ENCODE results near the gene WASHC2A.
"Not testable (repeated sequence)": the region's sequence is repeated elsewhere in the genome, so short reads cannot be mapped to it uniquely, and the experiment has no call there.

Gene WASHC2A

DNA sequence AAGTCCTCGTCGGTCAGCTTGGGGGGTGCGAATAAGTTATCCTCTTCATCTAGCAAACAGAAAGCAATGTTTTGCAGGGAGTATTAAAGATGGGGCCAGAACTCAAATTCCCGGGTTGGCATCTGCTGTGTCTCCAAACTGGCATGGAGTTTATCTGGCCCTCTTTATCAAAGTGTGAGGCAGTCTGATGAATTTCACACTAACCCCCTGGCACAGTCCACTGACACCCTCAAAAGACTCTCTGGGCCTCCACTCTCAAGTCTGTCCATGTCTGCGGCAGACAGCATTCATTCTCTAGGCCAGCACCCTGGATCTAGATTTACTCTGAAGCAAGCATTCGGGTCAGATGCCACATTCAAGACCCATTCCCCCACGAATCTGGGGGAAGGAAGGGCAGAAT is 6.2 kb upstream of the WASHC2A start:
- not testable (repeated sequence) for DNase-seq

DNA sequence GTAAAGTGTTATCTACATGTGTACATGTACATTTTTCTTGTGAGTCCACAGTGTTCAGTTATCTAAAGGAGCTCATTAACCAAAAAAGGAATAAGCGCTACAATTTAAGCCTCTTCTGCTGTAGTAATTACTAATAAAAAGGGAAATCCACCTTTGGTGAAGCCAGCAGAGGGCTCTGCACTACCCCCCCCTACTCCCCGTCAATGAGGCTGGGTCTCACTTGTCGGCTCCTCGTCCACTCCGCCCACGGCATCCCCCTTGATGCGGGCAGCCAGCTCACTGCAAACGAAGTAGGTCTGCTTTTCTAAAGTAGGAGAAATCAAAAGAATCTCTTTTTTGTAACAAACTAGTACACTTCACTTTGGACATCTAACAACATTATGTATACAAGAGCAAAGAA is 4.7 kb upstream of the WASHC2A start:
- no peak for DNase-seq

DNA sequence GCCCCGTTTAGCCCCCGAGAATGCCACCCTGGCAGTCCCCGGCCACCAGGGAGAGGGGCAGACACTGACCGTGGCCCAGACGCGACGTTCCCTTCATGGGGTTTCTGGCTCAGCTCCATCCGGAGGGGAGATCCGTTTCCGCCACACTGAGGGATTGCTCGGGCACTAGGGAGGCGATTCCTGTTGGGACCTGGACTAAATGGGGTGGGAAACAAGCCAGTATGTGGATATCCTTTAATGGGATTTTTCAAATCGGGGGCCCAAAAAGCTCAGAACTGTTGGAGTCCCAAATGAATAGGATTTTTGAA is 552 bp downstream of the WASHC2A start:
- peak; percentile 58 for DNase-seq

- DNase-seq: not testable (repeated sequence)
These were observed 7.4 kb downstream of the WASHC2A start for GRCh38 chr10:50075139-50075538.

- DNase-seq: not testable (repeated sequence)
These were observed 7.8 kb downstream of the WASHC2A start for GRCh38 chr10:50075544-50075943.

GRCh38 chr10:50091304-50091703 is 23.6 kb downstream of the WASHC2A start:
- DNase-seq: not testable (repeated sequence)

GRCh38 chr10:50092928-50093327 is 25.2 kb downstream of the WASHC2A start:
- DNase-seq: not testable (repeated sequence)

GRCh38 chr10:50094630-50095029 is 26.9 kb downstream of the WASHC2A start:
- DNase-seq: not testable (repeated sequence)

GRCh38 chr10:50095402-50095801 is 27.6 kb downstream of the WASHC2A start:
- DNase-seq: not testable (repeated sequence)

GRCh38 chr10:50096722-50097121 is 29.0 kb downstream of the WASHC2A start:
- not testable (repeated sequence) for DNase-seq

DNA sequence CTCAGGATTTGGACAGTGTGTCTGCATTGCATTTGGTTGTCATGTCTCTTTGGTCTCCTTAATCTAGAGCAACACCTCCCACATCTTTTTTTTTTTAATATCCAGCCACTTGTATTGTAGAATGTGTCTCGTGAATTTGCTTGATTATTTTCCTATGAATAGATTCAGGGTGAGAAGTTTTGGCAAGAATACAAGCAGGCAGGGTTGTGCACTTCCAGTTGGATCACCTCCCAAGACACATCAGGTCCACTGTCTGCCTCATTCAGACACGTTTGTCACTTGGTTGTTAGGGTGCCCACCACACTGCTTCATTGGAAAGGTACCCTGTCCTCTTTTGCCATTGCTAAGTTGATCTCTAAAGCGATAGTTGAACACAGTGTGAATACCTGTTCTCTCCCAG is 30.9 kb downstream of the WASHC2A start:
- not testable (repeated sequence) for DNase-seq

- not testable (repeated sequence) for DNase-seq
These were observed 33.4 kb downstream of the WASHC2A start for GRCh38 chr10:50101139-50101582.

DNA sequence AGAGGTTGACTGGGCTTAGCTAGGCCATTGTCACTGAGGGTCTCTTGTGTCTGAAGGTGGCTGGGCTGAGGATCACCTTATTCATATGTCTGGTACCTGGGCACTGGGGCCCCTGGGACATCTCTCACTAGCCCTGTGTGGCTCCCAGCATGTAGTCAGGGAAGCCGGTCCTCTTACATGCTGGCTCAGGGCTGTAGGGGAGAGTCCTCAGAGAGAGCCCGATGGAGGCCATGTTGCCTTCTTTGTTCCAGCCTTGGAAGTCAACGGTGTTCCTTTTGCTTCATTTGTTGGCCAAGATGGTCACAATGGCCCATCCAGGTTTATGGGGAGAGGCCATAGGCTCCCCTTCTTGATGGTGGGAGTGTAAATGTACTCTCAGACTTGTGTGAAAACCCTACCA is 34.0 kb downstream of the WASHC2A start:
- DNase-seq: not testable (repeated sequence)

DNA sequence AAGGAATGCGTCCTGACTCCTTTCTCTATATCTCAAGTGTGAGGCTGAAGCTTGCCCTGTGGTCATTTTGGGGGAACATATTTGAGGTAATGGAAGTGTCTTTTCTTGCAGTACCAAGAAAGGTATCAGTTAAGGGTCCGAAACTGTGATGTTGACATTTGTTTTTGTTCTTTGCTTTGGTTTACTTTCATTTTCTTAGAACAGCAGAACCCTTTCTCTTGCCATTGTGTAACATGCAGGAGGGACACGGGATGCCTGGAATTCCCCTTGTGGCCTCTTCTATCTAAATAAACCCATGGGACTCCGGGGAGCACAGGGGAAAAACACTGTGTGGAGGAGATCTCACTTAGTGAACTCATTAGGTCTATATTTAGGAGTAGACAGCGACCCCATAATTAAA is 34.5 kb downstream of the WASHC2A start:
- DNase-seq: not testable (repeated sequence)

GRCh38 chr10:50108999-50109698 is 41.4 kb downstream of the WASHC2A start:
- not testable (repeated sequence) for DNase-seq

DNA sequence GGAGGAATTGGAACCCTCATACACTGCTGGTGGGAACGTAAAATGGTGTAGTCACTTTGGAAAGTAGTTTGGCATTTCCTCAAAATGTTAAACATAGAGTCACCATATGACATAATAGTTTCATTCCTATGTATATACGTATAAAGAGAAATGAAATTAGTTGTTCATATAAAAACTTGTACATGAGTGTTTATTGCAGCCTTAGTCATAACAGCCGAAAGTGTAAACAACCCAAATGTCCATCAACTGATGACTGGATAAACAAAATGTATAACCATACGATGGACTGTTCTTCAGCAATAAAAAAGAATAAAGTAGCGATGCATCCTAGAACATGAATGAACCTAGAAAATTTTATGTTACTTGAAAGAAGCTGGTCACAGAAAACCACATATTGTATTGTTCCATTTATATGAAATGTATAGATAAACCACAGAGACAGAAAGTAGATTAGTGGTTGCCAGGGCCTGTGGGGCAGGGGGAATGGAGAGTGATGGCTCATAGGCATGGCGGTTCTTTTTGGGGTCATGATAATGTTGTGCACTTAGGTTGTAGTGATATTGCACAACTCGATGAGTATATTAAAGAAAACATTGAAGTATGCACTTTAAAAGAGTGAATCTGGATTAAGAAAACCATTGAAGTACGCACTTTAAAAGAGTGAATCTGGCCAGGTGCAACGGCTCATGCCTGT is 44.8 kb downstream of the WASHC2A start:
- DNase-seq: not testable (repeated sequence)

GRCh38 chr10:50126765-50127164 is 59.0 kb downstream of the WASHC2A start:
- not testable (repeated sequence) for DNase-seq

DNA sequence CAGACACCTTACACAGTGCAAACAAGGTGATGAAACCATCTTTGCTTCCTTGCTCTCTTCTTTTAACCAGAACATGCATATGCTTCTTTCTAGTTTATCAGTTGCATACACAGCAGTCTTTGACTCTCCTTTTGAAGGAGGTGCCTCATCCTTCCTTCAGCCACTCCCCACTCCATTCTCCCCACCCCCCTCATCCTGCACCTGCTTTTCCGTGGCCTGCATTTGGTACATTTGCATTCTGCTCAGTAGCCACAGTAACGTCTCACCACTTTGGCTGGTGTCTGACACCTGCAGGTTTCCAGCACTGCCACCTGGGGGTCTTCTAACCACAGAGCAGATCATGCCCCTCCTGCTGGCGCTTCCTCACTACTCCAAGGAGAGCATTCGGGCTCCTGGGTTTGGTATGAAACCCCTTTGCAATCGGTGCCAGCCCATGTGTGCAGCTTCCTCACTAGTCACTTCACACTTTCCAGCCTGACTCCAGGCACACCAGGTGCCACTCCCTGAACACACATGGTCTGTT is 60.1 kb downstream of the WASHC2A start:
- DNase-seq: not testable (repeated sequence)

GRCh38 chr10:50131245-50131965 is 63.7 kb downstream of the WASHC2A start:
- not testable (repeated sequence) for DNase-seq

- DNase-seq: not testable (repeated sequence)
These were observed 64.6 kb downstream of the WASHC2A start for GRCh38 chr10:50132322-50132721.

DNA sequence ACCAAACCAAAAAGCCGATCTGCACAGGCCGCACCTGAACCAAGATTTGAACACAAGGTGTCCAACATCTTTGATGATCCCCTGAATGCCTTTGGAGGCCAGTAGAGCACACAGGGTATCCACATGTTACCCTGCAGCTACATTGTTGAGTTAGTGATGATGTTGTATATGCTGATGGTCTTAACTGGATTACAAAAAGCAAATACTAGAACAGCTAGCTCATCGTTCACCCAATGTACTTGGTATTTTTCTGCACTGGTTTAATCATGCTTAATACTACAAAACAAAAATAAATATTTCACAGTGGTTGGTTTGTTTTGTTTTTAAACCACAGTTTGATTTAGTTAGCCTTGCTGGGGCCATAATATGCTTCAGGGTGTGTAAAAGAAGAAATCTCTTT is 65.1 kb downstream of the WASHC2A start:
- DNase-seq: not testable (repeated sequence)

DNA sequence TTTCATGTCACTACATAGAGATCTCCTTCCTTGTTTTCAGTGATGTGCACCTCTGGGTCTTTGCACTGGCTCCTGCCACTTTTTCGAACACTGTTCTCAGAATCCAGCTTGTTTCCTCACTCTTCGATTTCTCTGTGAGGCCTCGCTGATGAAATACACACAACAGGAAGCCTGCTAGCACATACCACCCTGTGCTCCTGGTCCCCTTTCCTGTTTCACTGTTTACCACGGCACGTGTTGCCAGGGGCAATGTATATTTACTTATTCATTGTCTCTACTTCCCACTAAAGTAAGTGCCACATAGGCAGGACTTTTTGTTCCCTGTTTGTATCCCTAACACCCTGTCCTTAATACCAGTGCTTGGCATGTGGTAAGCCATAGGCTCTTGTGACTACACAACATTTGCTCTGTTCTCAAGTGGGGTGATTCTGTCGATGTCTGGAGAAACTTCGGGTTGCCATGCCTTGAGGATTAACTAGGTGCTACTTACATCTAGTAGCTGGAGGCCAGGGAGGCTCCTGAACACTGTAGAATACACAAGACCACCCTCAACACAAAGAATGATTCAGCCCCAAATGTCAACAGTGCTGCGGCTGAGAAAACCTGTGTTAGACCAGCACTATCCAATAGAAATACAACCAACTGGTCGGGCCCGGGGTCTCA is 75.9 kb downstream of the WASHC2A start:
- DNase-seq: not testable (repeated sequence)

DNA sequence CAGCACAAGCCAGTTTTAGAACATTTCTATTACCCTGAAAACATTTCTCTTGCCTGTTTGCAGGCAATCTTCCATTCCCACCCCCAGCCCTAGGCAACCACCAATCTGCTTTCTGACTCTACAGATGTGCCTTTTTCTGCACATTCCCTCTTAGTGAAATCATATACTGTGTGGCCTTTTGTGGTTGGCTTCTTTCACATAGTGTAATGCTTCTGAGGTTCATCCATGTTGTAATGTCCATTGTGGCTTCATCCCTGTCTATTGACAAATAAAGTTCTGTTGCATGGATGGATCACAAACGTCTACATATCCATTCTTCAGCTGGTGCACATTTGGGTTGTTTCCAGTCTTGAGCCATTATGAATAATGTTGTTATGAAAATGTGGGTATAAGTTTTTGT is 77.8 kb downstream of the WASHC2A start:
- not testable (repeated sequence) for DNase-seq

Measured in activated CD8-positive, alpha-beta memory T cell treated with anti-CD3 and anti-CD28 coated beads for 24 hours (primary cell).